ENCODE measurements around the gene TMEM271.

The TMEM271 gene

GRCh38 chr4:568962-569361 lies 7.1 kb downstream of the TMEM271 start:
- no peaks in the 10 kb centered on the region for H3K79me2 ChIP-seq (ENCODE audit: low read length)
- no peaks in the 10 kb centered on the region for H3K9me3 ChIP-seq (ENCODE audit: insufficient read depth, low read length)
- no peaks in the 10 kb centered on the region for H3K27me3 ChIP-seq (ENCODE audit: low read depth, low read length)
- TF ChIP-seq CTCF (IDR thresholded peaks at IDR 0.05; ENCODE audit: low read depth, low read length) (no peak), EZH2phosphoT487 (IDR thresholded peaks at IDR 0.05; ENCODE audit: low read depth) (no peak)
- no peak overlapping the region for H3K9ac ChIP-seq (ENCODE audit: low read length)
- no peak overlapping the region for H3K4me3 ChIP-seq (ENCODE audit: low read length)
- H3K4me1 ChIP-seq (ENCODE audit: low read length): peaks cover 9% of the 10 kb centered on the region
- no peak overlapping the region for H3K27ac ChIP-seq (ENCODE audit: low read length)
- H4K20me1 ChIP-seq (ENCODE audit: insufficient read depth, low read length): no peaks in the 10 kb centered on the region
- H3K4me2 ChIP-seq (ENCODE audit: low read length): no peak overlapping the region
- H2AFZ ChIP-seq (ENCODE audit: low read depth, low read length): no peak overlapping the region
- H3K36me3 ChIP-seq (replicated peaks; ENCODE audit: low read depth, low read length): no peaks in the 10 kb centered on the region

DNA sequence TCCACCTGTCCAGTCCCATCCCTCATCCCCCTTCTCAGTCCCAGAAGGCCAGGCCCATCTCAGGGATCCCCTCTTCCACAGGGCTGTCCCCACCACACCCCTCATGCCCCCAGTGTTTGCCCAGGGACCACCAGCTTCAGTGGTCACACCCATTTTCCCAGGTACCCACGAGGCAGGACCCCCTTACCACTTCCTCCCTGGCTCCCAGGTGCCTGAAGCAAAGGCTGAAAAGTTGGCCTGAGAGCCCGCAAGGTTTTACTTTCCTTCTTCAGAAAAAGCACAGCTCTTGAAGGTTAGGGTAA lies 7.8 kb downstream of the TMEM271 start:
- H3K4me1 ChIP-seq (ENCODE audit: low read length): peaks cover 2% of the 10 kb centered on the region; the same call in 1 of the 2 replicates
- TF ChIP-seq EZH2phosphoT487 (IDR thresholded peaks at IDR 0.05; ENCODE audit: low read depth): no peak
- TF ChIP-seq CTCF (IDR thresholded peaks at IDR 0.05; ENCODE audit: low read depth, low read length): no peak
- H2AFZ ChIP-seq (ENCODE audit: low read depth, low read length): no peak overlapping the region
- H3K4me2 ChIP-seq (ENCODE audit: low read length): no peak overlapping the region
- no peaks in the 10 kb centered on the region for H3K27me3 ChIP-seq (ENCODE audit: low read depth, low read length)
- no peak overlapping the region for H3K4me3 ChIP-seq (ENCODE audit: low read length)
- no peak overlapping the region for H3K27ac ChIP-seq (ENCODE audit: low read length)
- no peaks in the 10 kb centered on the region for H4K20me1 ChIP-seq (ENCODE audit: insufficient read depth, low read length)
- H3K36me3 ChIP-seq (replicated peaks; ENCODE audit: low read depth, low read length): no peaks in the 10 kb centered on the region
- no peaks in the 10 kb centered on the region for H3K9me3 ChIP-seq (ENCODE audit: insufficient read depth, low read length)
- no peaks in the 10 kb centered on the region for H3K79me2 ChIP-seq (ENCODE audit: low read length)
- H3K9ac ChIP-seq (ENCODE audit: low read length): no peak overlapping the region

DNA sequence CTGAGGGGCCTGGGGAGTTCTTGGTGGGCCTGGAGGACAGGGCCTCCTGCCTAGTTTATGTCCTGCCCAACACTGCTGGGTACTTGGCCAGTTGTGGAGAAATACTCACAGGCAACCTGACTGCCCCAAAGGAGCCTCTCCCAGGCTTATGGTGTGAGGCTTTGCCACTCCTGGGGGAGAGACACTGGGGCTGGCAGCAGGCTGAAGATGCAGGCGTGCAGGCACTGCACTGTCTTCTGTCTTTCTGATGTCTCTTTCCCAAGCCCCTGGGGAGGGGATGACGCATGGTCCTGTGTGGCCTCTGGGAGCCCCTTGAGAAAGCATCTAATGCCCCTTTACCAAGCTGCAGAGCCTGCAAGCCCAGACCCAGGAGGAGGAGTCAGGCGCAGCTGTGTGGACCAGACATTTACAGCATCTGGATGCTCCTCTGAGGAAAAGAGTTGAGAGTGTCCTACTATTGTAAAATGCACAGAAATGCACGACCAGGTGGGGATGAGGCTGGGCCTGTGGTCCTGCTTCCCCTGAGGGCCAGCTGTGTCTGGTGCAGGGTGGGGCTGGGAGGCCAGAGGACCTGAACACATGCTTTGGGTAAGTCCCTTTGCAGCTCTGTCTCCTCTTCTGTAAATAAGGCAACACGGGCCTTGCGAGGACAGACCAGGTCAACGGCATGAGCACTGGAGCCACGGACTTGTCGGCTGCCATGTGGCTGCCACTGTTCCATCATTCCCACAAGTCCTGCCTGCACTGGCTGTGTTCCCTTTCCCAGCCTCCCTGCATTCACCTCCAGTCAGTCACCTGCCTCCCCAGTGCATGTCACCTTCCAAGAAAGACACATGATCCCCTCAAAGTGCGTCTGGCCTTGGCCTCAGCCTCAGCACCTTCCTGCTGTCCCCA lies 8.4 kb downstream of the TMEM271 start:
- Histone ChIP-seq H3K4me1 (ENCODE audit: low read length) (no peaks in the 10 kb centered on the region), H3K27me3 (ENCODE audit: low read depth, low read length) (no peaks in the 10 kb centered on the region), H2AFZ (ENCODE audit: low read depth, low read length) (no peak overlapping the region), H3K4me3 (ENCODE audit: low read length) (no peak overlapping the region), H3K27ac (ENCODE audit: low read length) (no peak overlapping the region), H4K20me1 (ENCODE audit: insufficient read depth, low read length) (no peaks in the 10 kb centered on the region), H3K36me3 (replicated peaks; ENCODE audit: low read depth, low read length) (no peaks in the 10 kb centered on the region), H3K4me2 (ENCODE audit: low read length) (no peak overlapping the region), H3K9ac (ENCODE audit: low read length) (no peak overlapping the region), H3K9me3 (ENCODE audit: insufficient read depth, low read length) (no peaks in the 10 kb centered on the region), H3K79me2 (ENCODE audit: low read length) (no peaks in the 10 kb centered on the region)
- TF ChIP-seq EZH2phosphoT487 (IDR thresholded peaks at IDR 0.05; ENCODE audit: low read depth) (no peak), CTCF (IDR thresholded peaks at IDR 0.05; ENCODE audit: low read depth, low read length) (no peak)

- Histone ChIP-seq H3K79me2 (ENCODE audit: low read length) (no peaks in the 10 kb centered on the region), H4K20me1 (ENCODE audit: insufficient read depth, low read length) (no peaks in the 10 kb centered on the region), H2AFZ (ENCODE audit: low read depth, low read length) (no peak overlapping the region), H3K4me3 (ENCODE audit: low read length) (no peak overlapping the region), H3K27ac (ENCODE audit: low read length) (no peak overlapping the region), H3K9ac (ENCODE audit: low read length) (no peak overlapping the region), H3K4me1 (ENCODE audit: low read length) (no peaks in the 10 kb centered on the region), H3K4me2 (ENCODE audit: low read length) (no peak overlapping the region), H3K9me3 (ENCODE audit: insufficient read depth, low read length) (no peaks in the 10 kb centered on the region), H3K27me3 (ENCODE audit: low read depth, low read length) (no peaks in the 10 kb centered on the region), H3K36me3 (replicated peaks; ENCODE audit: low read depth, low read length) (no peaks in the 10 kb centered on the region)
- TF ChIP-seq EZH2phosphoT487 (IDR thresholded peaks at IDR 0.05; ENCODE audit: low read depth) (no peak), CTCF (IDR thresholded peaks at IDR 0.05; ENCODE audit: low read depth, low read length) (no peak)
Measured at GRCh38 chr4:566508-567295, 9.4 kb downstream of the TMEM271 start.

Data from OCI-LY3 (cell line).